ENCODE measurements around the gene INTU.

DNA sequence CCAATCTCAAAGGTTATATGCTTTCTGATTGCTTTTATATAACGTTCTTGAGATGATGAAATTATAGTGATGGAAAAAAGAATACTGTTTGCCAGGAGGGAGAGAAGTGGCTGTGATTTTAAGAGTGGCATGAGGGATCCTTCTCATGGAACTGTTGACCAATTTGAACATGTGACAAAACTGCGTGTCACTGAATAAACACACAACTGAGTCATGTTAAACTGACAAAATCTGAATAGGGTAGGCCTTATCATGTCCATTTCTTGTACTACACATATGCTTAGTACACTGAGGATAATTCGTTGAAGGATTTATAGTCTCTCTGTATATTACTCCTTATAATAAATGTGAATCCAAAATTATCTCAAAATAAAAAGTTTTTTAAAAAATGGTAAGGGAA lies 127.1 kb downstream of the INTU start:
- no peak for TF ChIP-seq POLR2AphosphoS5 (IDR thresholded peaks at IDR 0.05; ENCODE audit: low read depth, low read length)
- no peak for TF ChIP-seq POLR2A (IDR thresholded peaks at IDR 0.05; ENCODE audit: low read depth, low read length)
- TF ChIP-seq TAF1 (IDR thresholded peaks at IDR 0.05; ENCODE audit: low read depth, low read length): no peak
- TF ChIP-seq SPI1 (IDR thresholded peaks at IDR 0.05; ENCODE audit: low read depth, low read length): no peak
- no peak for TF ChIP-seq POU2F2 (IDR thresholded peaks at IDR 0.05; ENCODE audit: low read depth, low read length)

Measured in GM12891 (cell line).